HG02588 (cell line): ENCODE results near the gene RBP5.

ENCODE experiments used
- ATAC-seq: cut with Tn5 transposase; IDR thresholded peaks from one replicate; pipeline ENCODE4 v1.9.1; 2021; ENCODE audit warnings: mild to moderate bottlenecking, moderate library complexity; ENCODE audit not compliant: unreplicated experiment

RBP5 gene, protein sequence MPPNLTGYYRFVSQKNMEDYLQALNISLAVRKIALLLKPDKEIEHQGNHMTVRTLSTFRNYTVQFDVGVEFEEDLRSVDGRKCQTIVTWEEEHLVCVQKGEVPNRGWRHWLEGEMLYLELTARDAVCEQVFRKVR

DNA sequence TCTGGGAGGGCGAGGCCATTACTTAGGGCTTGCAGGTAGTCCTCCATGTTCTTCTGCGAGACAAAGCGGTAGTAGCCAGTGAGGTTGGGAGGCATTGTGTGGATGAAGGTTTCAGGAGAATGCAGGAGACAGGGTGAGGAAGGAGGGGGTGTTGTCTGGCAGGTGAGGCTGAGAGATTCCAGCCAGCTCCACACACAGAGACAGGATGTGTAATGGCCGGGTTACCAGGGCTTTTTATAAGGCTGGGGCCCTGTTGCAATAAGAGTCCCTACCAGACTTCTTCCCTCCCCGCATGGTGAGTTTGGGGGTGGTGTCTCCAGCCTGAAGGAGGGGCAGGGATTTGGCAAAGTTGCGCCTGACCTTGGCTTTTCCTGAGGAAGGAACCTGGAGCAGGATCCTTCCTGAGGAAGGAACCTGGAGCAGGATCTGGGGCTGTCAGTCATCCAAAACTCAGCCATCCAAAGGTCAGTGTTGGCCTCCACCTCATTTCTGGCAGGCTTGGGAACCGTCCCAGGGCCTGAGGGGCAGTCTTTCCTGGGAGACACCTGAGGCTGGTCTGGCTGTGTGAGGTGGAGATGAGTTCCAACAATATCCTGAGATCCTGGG lies at the start of gene RBP5:
RBP5 (minus strand) TSS at position 209 of the 606 bp plus-strand sequence; CDS start at position 95, 114 bp downstream.
- no peak for ATAC-seq

DNA sequence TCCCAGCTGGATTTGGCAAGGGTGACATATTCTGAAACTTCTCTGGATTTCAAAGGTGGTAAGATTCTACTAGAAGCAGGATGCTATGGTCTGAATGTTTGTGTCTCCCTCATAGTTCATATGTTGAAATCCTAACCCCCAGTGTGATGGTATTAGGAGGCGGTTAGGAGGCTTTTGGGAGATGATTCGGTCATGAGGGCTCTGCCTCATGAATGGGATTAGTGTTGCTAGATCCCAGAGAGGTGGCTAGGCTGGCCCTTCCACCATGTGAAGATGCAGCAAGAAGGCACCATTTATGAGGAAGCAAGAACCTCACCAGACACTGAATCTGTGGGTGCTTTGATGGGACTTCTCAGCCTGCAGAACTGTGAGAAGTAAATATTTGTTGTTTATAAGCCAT lies 49.8 kb upstream of the RBP5 start:
- no peak for ATAC-seq

DNA sequence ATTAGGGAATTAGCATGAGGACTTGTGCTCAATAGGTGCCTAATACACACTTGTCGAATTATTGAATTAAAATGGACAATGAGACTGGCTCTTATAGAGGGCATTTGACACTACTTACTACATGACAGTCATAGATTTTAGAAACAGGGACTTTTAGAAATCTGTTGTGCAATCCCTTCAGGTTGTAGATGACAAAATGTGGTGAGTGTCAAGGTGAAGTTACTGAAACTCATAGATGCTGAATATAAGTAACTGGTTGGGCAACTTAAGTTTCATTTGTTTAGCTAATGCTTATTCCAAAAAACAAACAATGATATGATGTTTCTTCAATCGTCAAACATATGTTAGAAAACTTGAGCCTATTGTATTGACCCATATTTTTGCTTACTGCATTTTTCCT lies 47.9 kb upstream of the RBP5 start:
- ATAC-seq = no peak

DNA sequence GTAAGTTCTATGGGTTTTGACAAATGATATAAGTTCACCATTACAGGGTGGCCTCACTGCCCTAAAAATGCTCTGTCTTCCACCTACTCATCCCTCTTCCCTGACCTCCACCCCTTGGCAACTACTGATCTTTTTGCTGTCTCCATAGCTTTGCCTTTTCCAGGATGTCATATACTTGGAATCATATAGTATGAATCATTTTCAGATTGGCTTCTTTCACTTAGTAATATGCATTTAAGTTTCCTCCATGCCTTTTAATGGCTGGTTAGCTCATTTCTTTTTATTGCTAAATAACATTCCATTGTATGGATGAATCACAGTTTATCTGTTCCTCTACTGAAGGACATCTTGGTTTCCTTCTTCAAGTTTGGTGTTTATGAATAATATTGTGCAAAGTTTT lies 46.8 kb upstream of the RBP5 start:
- ATAC-seq = no peak

DNA sequence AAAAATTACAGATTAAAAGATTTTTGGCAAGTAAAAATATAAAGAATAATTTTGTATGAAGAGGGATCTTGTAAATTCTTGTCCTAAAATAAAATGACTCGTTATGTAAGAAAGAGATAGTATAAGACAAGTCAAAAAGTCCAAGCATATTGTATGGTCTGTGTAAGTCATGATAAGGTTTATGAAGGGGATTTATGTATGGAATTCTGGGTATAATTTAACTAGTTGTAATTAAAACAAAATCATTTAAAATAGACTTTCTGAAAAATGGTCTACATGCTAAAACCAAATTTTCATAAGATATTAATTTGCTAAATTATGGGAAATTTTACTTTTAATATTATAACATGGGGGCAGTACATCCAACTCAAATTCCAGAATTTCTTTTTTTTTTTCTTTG lies 43.2 kb upstream of the RBP5 start:
- ATAC-seq = no peak

DNA sequence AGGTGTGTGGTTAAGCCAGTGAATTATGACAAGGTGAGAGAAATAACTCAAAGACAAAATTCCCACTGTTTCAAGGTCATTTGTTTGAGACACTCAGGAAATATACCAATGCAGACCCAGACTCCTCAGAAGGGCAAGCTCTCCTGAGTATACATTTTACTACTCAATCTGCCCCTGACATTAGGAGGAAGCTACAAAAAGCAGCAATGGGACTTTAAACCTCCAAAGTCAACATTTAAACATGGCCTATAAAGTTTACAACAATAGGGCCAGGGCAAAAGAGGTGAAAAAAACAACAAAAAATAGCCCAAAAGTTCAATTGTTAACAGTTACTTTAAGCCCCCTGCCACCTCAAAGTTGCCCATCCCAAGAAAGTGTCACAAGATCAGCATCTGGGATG lies 41.3 kb upstream of the RBP5 start:
- no peak for ATAC-seq

DNA sequence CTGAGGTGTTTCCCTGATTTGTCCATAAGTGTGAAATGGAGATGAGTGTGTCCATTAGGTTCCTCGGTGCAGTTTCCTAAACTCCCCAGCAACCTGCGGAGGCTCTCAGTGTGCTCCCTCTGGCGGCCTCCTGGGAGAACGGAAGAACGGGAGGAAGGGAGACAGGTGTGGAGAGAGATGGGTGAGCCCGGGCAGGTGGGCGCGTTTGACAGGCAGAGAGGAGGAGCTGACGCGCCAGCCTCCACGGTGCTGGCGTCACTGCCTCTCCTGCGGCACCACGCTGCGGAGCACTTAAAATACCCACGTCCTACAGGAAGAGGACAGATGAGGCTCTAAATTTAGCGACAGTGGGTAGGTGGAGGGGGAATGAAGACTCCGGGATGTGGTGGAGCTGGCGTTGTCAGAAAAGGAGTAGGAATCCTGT lies 34.0 kb upstream of the RBP5 start:
- ATAC-seq = no peak

DNA sequence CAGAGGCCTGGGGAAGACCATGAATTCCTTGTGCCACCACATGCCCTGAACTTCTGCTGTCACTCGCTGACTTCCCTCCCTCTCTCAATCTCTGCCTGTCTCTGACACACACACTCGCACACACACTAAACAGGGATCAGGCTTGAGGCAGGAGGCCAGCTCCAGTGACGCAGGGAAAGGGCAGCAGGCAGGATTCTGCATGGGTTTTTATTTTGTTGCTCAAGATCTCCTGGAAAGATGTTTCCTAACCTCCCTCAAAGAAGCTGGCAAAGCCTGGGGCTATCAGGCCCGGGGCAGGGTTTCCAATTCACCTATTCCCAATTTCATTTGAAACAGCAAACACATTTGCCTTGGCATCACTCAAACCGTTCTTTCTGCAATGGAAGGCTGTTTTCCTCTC lies 33.1 kb upstream of the RBP5 start:
- no peak for ATAC-seq

DNA sequence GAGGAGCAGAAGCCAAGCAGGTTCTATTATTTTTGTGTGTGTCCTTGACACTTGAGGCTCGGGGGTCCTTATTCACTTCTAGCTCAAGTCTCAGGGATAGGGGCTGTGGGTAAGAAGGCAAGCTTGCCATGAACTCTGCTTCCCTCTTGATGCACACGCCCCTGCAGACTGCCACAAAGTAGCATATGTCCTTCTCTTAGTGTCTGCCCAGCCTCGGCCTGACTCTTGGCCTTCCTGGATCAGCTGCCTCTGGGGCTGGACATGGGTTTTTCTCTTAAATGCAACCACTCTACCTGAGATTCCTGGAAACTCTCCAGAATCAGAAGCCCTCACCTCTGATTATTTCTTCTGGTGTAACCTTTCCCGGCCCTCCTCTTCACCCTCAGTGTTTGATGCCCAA lies 32.6 kb upstream of the RBP5 start:
- ATAC-seq = no peak

DNA sequence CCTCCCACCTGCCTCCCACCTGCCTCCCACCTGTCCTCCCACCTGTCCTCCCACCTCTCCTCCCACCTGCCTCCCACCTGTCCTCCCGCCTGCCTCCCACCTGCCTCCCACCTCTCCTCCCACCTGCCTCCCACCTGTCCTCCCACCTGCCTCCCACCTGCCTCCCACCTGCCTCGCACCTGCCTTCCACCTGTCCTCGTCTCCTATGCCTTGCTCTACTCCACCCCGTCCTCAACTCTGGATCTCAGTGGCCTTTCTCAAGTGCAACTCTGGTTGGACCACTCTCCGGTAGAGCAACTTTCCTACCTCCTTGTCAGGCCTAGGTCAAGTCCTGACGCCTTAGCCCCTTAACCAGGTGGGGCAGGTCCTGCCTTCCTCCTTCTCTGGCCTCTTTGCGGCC lies 31.5 kb upstream of the RBP5 start:
- ATAC-seq = no peak

DNA sequence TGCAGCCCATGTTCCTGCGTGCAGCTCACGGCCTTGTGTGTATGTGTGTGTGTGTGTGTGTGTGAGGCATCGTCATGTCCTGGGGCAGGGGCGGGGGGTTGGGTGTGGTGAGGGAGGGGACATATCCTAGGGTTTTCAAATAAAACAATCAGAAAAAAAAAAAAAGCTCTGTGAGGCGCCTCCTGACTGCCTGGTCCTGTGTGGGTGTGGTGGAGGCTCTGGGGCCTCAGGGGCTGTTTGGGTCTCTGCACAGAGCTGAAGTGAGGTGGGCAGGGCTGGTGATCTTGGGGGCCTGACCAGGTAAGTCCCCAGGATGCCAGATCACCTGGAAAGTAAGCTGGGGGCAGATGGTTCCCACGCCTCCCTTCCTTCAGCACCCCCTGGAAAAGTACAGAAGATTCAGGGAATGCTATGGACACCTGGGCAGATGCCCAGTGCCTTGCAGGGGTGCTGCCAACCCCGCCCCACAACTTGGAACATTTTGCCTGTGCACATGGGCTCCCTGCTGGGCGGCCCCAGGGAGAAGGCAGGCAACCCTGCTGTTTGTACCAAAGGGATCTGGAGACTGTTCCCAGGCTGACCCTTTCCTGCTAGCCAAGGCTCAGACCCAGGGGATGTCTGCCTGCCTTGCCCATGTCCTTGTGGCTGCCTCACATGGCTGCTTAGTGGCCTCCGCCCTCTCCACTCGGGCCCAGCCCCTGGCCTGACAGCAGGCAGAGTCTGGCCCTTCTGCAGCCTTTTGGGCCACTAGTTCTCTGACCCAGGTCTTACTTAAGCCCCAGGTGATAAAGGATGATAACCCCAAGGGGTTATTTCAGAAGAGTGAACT lies 30.3 kb upstream of the RBP5 start:
- no peak for ATAC-seq

DNA sequence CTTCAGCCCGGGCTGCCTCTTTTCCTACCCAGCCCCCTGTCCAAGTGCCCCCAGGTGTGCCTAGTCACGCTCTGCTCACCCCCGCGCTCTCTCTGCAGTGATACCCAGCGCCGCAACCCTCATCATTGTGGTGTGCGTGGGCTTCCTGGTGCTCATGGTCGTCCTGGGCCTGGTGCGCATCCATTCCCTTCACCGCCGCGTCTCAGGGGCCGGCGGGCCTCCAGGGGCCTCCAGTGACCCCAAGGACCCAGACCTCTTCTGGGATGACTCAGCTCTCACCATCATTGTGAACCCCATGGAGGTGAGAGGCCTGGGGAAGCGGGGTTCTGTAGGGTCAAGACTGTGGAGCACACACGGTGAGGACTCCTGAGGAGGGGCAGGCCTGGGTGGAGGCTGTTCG lies 28.7 kb upstream of the RBP5 start:
- no peak for ATAC-seq

DNA sequence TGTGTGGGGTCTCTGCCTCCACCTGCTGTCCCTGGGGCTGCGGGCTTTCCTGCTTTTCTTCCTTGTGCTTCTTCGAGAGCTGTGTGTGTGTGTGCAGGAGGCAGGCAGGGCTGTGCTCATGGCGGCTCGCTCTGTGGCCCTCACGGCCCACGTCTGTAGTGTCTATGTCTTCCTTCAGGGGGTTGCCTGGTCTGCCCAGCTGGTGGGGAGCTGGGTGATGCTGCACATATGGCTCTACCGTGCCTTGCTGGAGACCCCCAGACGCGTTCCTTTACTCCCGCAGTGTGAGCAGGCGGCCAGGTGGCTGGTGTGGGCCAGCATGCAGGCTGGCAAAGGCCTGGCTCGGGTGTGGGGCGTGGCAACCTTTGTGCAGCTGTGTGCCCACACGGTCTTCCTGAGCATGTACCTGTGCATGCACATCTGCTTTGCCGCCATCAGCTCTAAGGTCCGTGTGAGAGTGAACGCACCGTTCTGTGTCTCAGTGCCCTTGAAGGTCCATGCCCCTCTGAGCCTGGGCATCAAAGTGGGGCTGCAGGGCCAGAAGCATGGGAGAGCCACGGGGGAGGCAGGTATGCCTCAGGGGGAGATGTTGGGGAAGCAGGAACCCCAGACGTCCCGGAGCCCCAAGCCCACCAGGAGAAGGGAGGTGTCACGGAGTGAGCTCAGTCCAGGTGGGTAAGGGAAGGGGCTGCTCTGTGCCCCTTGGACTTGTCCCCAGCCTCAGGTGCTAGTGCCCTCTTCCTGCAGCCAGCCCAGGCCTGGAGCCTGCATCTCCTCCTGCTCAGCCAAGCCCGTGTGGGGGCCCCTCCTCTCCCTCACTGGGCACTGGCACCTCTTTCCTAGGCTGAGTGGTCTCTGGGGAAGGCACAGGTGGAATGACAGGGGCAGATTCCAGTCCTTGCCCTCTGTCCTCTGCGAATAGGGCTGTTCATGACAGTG lies 27.8 kb upstream of the RBP5 start:
- no peak for ATAC-seq

DNA sequence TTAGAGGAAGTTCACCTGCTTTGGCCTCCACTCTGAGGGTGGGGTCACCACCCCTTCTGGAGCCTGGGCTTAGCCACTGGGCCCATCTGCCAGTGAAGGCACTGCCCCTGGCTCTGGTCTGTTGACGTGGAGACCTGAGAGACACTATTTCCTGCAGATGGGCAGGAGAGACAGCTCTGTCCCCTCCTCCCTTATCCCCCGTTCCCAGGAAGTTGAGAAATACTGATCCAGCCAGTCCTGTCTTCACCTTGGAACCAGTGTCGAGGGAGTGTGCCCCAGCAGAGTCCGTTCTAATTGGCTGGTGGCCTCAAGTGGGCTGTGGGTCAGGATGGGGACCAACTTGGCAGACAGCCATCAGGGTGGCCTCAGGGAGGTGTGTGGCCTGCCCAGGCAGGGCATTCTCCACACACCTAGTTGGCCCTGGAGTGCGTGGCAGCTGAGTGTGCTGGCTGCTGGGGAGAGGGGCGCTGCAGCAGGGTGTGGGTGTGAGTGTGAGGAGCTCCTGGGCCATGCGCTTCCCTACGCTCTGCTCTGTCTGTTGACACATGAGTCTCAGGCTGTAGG lies 26.9 kb upstream of the RBP5 start:
- no peak for ATAC-seq

DNA sequence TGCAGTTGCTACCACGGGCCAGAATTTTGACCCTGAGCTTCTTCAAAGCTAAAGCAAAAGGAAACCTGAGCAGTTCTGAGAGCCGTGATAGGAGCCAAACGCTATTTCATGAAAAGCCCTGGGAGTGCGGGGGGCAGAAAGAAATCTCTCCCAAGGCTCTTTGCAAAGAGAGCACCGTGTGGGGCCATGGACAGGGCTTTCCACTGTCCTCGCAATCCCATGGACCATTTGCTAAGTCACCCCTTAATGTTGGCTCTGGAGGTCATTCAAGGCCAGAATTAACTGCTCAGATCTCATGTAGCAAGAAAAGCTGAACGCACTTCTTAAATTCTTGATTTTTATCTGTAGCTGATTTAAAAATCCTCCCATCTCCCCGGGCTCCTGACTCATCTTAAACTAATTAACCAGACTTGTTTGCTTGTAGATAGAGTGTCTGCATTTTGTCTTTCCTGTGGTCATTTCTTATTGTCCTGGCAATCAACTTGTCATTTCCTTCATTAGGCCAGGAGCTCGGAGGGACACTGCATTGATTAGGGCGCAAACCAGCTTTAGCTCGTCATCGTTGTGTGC lies 26.3 kb upstream of the RBP5 start:
- ATAC-seq = no peak

DNA sequence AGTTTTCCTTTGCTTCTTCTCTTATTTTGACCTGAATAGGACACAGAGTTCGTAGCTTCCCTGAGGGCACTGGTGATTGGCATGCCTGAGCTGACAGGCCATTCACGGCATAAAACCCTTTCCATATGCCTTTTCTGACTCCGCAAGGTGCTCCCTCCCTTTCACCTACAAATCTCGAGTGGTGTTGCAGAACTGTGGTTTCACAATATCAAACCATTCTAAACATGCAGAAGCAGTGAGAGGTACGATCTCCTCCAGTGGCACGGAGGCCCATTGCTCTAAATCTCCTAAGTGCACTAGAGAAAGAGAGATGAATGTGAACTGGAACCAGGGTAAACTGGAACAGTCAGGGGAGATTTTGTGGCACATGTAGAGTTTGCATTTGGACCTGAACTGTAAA lies 25.4 kb upstream of the RBP5 start:
- ATAC-seq = no peak

DNA sequence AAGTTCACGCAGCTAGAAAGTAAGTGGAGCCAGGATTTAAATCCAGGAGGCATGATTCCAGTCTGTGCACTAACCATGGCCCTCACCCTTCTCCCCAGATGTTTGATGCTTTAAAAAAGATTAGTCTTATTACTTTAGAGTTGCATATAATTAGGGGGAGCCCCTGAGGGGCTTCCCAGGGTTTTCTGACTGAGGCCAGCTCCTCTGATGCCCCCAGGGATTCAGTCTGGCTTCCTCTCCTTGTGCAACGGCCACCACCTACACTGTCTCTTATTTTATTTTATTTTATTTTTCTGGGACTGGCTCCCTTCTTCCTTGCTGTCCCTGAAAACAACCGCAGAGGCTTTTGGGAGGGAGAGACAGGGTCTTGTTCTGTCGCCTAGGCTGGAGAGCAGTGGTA lies 24.1 kb upstream of the RBP5 start:
- ATAC-seq = no peak

DNA sequence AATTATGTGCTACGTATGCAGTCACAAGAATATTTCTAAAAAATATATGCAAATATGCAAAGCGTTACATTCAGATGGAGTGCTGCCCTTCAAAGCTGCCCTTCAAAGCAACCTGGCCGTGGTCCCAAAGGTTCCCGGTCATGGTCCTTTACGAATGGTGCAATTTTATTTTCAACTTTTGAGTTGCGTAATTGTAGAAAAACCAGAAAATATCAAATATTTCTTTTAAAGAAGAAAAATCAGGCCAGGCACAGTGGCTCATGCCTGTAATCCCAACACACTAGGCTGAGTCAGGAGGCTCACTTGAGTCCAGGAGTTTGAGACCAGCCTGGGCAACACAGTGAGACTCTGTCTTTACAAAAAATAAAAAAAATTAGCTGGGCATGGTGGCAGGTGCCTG lies 22.8 kb upstream of the RBP5 start:
- ATAC-seq = no peak

DNA sequence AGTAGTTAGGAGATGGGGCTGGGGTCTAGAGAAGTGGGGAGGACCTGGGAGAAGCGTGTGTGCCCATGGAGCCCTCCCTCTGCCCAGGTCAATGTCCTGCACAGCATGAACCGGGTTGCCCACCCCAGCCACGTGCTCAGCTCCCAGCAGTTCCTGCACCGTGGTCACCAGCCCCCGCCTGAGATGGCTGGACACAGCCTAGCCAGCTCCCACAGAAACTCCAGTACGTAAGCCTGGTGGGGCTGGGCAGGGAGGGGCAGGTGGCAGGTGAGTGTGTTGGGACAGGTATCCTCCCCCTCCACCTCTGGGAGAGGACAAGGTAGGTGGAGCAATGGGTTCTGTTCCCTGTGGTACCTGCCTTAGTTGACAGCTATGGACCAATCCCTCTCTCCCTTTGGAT lies 22.2 kb upstream of the RBP5 start:
- ATAC-seq = no peak

DNA sequence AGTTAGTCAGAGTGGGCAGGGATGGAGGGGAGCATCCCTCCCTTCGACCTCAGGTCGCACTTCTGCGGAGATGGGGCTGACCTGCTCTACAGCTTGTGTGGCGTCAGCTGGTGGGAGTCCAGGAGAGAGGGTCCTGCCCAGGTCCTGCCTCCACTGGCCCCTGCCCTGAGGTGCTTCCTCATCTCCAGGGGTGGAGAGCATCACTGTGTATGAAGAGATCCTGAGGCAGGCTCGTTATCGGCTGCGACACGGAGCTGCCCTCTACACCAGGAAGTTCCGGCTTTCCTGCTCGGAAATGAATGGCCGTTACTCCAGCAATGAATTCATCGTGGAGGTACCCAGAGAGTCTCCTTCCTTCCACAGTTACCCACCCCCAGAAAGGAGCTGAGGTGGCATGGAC lies 21.7 kb upstream of the RBP5 start:
- ATAC-seq = no peak

DNA sequence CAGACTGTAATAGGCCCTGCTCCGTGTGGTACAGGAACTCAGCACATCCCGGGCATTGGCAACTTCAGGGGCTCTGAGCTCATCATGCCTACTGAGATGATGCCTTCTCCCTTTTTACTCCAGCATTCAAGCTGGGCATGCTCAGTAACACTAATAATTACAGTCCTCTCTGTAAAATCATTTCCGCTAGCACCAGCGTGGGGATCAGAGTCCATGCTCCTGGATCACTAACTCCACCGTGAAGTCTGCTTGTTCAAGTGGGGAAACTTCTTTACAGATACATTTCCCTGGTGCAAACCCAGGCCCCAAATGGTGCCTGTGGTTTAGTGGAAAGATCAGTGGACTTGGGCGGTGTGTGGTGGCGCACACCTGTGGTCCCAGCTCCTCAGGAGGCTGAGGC lies 18.2 kb upstream of the RBP5 start:
- no peak for ATAC-seq
